ENCODE data around the gene STK24. TPM values are rescaled to one million over a fixed set of nuclear protein-coding genes. Genes with fewer than 3 reads are reported as not detected.

Gene STK24
- total RNA-seq, 2 donors from 2014 or later = 73.0 to 90.1 TPM

DNA sequence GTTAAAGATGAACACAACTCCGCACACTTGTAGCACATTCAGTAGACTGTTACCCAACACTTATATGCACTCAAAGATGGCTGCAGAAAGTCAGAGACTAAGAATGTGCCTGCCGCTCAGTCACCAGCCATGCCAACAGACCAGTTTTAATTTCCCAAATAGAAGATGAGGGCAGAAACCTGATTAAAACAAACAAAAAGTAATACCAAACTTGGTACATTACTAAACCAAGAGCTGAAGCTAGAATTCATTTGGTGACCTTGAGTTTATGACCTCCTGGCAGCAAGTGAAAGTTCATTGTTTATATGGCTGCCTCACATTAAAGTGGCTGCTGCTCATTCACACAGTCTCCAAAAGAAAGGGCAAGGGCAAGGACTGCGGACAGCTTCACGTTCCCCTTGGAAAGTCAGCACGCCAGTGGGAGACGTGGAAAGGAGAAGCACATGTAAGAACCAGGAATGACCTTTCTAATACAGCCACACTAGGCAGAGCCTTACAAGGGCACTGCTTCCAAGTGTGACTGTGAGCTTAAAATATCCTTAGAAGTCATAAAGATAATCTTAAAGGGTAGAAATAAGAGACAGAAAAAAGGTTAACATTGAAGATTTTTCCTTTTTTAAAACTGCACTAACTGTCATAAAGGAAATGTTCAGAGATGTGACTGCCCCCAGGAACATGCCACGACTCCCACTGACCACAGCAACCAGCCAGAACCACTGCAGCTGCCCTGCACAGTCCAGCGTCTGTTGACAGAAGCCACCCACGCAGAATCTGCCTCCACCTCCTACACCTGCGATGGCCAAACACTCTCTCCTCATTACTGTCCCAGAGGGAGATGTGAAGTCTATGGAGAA lies 73.5 kb downstream of the STK24 start:
- H3K9me3 Mint-ChIP-seq = peaks cover 2% of the 10 kb centered on the region
- peaks cover 7 to 25% of the 10 kb centered on the region in 2 donors for H3K27me3 Mint-ChIP-seq
- H3K4me3 Mint-ChIP-seq = no peak overlapping the region
- no peak overlapping the region for H3K27ac Mint-ChIP-seq
- no peak for DNase-seq (ENCODE audit: low spot score)
- H3K4me1 Mint-ChIP-seq (ENCODE audit: low read depth in 2 of 2) = peaks cover 46 to 48% of the 10 kb centered on the region in 2 donors
- no peaks in the 10 kb centered on the region for H3K36me3 Mint-ChIP-seq
- ATAC-seq = no peak

DNA sequence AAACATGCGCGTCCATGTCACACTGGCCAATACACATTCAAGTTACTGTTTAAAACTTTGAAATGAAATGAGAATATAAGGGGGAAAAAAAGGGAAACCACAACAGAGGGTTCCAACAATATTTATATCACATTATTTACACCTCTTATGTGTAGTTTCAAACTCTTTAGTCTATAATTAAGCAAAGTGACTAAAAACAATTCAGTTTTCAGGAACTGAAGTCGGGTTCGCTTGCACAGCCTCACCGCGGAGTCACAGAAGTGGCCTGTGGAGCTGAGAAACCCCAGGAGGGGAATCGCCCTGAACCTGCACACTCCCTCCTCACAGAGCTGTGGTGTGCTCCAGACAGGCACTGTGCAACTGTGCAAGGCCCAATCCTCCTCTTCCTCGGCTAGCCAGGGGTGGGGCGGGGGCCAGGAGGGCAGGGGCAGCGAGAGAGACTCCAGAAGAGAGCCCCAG lies 75.9 kb downstream of the STK24 start:
- H3K27ac Mint-ChIP-seq = no peak overlapping the region
- peaks cover 44 to 47% of the 10 kb centered on the region in 2 donors for H3K4me1 Mint-ChIP-seq (ENCODE audit: low read depth in 2 of 2)
- H3K9me3 Mint-ChIP-seq = peaks cover 2% of the 10 kb centered on the region
- no peak overlapping the region for H3K4me3 Mint-ChIP-seq
- ATAC-seq (no peak), DNase-seq (ENCODE audit: low spot score) (no peak)
- no peaks in the 10 kb centered on the region for H3K36me3 Mint-ChIP-seq
- peaks cover 7 to 24% of the 10 kb centered on the region in 2 donors for H3K27me3 Mint-ChIP-seq

DNA sequence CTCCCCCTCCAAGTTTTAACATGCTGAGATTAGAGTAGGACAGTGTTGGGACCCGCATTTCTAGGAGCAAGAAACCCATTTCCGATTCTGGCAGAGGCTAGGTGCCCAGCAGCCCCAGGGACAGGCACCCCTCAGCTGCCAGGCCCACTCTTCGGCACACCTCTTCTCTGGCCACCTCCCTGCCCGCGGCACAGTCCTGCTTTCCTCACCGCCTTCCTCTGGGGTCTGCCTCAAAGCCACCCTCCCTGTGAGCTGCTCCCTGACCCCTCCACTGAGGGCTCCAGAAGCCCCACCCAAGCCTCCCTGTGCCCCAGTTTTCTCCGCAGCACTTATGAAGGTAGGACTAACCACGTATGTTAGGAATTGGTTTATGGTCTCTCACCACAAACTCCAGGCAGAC lies 79.9 kb downstream of the STK24 start:
- DNase-seq (ENCODE audit: low spot score) (no peak), ATAC-seq (no peak)
- Mint-ChIP-seq H3K36me3 (no peaks in the 10 kb centered on the region), H3K9me3 (no peaks in the 10 kb centered on the region), H3K27ac (no peak overlapping the region), H3K27me3 (peaks cover 0 to 9% of the 10 kb centered on the region in 2 donors), H3K4me3 (no peak overlapping the region), H3K4me1 (ENCODE audit: low read depth in 2 of 2) (peaks cover 29 to 32% of the 10 kb centered on the region in 2 donors)

DNA sequence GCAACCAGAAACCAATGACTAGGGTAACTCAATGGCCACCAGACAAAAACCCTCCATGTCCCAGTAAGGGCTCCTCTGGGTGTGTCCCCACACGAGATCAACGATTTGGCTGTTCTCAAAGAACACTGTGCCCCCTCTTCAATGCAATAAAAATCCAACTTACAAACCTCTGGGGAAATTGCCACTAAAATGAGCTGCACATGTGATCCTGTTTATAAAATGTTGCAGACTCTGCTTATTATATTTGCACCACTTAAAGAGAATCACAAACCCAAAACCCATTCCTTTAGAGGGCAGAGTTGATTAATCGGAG lies 80.5 kb downstream of the STK24 start:
- Mint-ChIP-seq H3K4me3 (no peak overlapping the region), H3K9me3 (no peaks in the 10 kb centered on the region), H3K27me3 (peaks cover 0 to 6% of the 10 kb centered on the region in 2 donors), H3K36me3 (no peaks in the 10 kb centered on the region), H3K4me1 (ENCODE audit: low read depth in 2 of 2) (peaks cover 30 to 34% of the 10 kb centered on the region in 2 donors), H3K27ac (no peak overlapping the region)
- DNase-seq (ENCODE audit: low spot score) (no peak), ATAC-seq (no peak)

GRCh38 chr13:98495627-98496478 lies 81.1 kb downstream of the STK24 start:
- ATAC-seq (no peak), DNase-seq (ENCODE audit: low spot score) (no peak)
- no peak overlapping the region for H3K4me3 Mint-ChIP-seq
- H3K27me3 Mint-ChIP-seq = peaks cover 0 to 5% of the 10 kb centered on the region in 2 donors
- H3K4me1 Mint-ChIP-seq (ENCODE audit: low read depth in 2 of 2) = peaks cover 33 to 36% of the 10 kb centered on the region in 2 donors
- H3K9me3 Mint-ChIP-seq = no peaks in the 10 kb centered on the region
- H3K27ac Mint-ChIP-seq = no peak overlapping the region
- H3K36me3 Mint-ChIP-seq = no peaks in the 10 kb centered on the region

DNA sequence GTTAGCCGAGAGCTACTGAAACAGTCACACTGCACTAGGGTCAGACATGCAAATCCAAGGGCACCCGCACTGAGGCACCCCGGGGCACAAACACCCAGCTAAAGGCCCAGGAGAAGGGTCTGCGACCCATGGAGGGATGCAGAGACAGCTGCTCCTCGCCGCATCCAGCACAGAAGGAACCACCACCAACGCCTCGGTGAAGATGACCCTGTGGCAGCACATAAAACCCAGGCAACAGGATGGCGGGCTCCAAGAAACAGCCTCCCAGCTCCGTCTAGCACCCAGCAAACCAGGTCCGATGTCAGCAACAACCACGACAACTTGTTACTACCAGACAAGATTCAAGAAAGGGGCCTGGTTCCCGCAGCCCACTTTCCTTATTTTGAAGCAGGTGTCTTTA lies 82.1 kb downstream of the STK24 start:
- DNase-seq (ENCODE audit: low spot score) (no peak), ATAC-seq (no peak)
- H3K36me3 Mint-ChIP-seq = no peaks in the 10 kb centered on the region
- peaks cover 0 to 3% of the 10 kb centered on the region in 2 donors for H3K27me3 Mint-ChIP-seq
- H3K9me3 Mint-ChIP-seq = no peaks in the 10 kb centered on the region
- no peak overlapping the region for H3K27ac Mint-ChIP-seq
- H3K4me3 Mint-ChIP-seq = no peak overlapping the region
- H3K4me1 Mint-ChIP-seq (ENCODE audit: low read depth in 2 of 2) = peaks cover 38 to 42% of the 10 kb centered on the region in 2 donors

- Mint-ChIP-seq H3K4me1 (ENCODE audit: low read depth in 2 of 2) (peaks cover 41 to 47% of the 10 kb centered on the region in 2 donors), H3K27ac (no peak overlapping the region), H3K36me3 (no peaks in the 10 kb centered on the region), H3K4me3 (no peak overlapping the region), H3K27me3 (no peaks in the 10 kb centered on the region), H3K9me3 (no peaks in the 10 kb centered on the region)
- ATAC-seq = no peak
- DNase-seq (ENCODE audit: low spot score) = no peak
These were observed 83.7 kb downstream of the STK24 start for GRCh38 chr13:98493042-98493712.

GRCh38 chr13:98492335-98493041 lies 84.4 kb downstream of the STK24 start:
- DNase-seq (ENCODE audit: low spot score) (no peak), ATAC-seq (no peak)
- no peaks in the 10 kb centered on the region for H3K36me3 Mint-ChIP-seq
- peaks cover 38 to 43% of the 10 kb centered on the region in 2 donors for H3K4me1 Mint-ChIP-seq (ENCODE audit: low read depth in 2 of 2)
- H3K27ac Mint-ChIP-seq = no peak overlapping the region
- no peak overlapping the region for H3K4me3 Mint-ChIP-seq
- H3K27me3 Mint-ChIP-seq = no peaks in the 10 kb centered on the region
- no peaks in the 10 kb centered on the region for H3K9me3 Mint-ChIP-seq

- no peak overlapping the region for H3K4me3 Mint-ChIP-seq
- no peaks in the 10 kb centered on the region for H3K27me3 Mint-ChIP-seq
- no peak for ATAC-seq
- H3K9me3 Mint-ChIP-seq = no peaks in the 10 kb centered on the region
- peaks cover 43 to 45% of the 10 kb centered on the region in 2 donors for H3K4me1 Mint-ChIP-seq (ENCODE audit: low read depth in 2 of 2)
- H3K36me3 Mint-ChIP-seq = no peaks in the 10 kb centered on the region
- H3K27ac Mint-ChIP-seq = no peak overlapping the region
- no peak for DNase-seq (ENCODE audit: low spot score)
These were observed 86.0 kb downstream of the STK24 start for GRCh38 chr13:98490866-98491265.

- no peaks in the 10 kb centered on the region for H3K9me3 Mint-ChIP-seq
- no peak overlapping the region for H3K27ac Mint-ChIP-seq
- ATAC-seq = no peak
- H3K36me3 Mint-ChIP-seq = no peaks in the 10 kb centered on the region
- no peak for DNase-seq (ENCODE audit: low spot score)
- peaks cover 48 to 51% of the 10 kb centered on the region in 2 donors for H3K4me1 Mint-ChIP-seq (ENCODE audit: low read depth in 2 of 2)
- no peaks in the 10 kb centered on the region for H3K27me3 Mint-ChIP-seq
- H3K4me3 Mint-ChIP-seq = no peak overlapping the region
These were observed 86.6 kb downstream of the STK24 start for GRCh38 chr13:98490195-98490836.

DNA sequence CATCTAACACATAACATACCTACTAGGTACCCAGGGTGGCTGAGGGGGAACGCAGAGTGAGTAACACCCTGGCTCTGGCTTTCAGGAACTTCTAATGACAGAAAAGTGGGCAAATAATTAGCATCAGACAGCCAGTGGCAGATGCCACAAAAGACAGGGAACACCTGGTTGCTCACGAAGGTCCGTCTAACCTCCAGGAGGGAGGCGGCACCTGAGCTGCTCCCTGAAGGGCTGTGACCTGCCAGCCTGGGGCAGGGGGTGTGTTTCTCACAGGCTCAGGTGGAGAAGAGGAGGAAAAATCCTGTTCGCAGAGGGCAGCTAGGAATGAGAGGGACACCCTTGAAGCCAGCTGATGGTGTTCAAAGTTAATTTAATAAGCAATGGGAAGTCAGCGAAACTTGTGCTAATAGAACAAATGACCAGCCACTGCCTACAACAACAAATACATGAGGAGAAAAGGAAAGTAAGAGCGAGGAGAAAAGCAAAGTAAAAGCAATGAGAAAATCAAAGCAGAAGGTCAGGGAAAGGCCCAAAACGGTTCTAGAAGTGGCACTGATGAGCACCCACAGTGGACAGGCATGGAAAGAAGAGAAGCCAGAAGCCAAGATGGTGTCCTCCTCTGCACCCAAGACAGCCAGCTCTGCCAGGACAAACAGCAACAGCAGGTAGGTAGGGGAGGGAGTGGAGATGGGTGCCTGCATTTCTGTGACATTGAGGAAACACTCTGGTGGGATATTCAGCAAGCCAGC lies 87.3 kb downstream of the STK24 start:
- Mint-ChIP-seq H3K4me1 (ENCODE audit: low read depth in 2 of 2) (peaks cover 52 to 53% of the 10 kb centered on the region in 2 donors), H3K27ac (no peak overlapping the region), H3K36me3 (no peaks in the 10 kb centered on the region), H3K9me3 (no peaks in the 10 kb centered on the region), H3K27me3 (no peaks in the 10 kb centered on the region), H3K4me3 (no peak overlapping the region)
- DNase-seq (ENCODE audit: low spot score) (no peak), ATAC-seq (no peak)

GRCh38 chr13:98488736-98489135 lies 88.2 kb downstream of the STK24 start:
- no peaks in the 10 kb centered on the region for H3K36me3 Mint-ChIP-seq
- peaks cover 56 to 57% of the 10 kb centered on the region in 2 donors for H3K4me1 Mint-ChIP-seq (ENCODE audit: low read depth in 2 of 2)
- H3K9me3 Mint-ChIP-seq = no peaks in the 10 kb centered on the region
- H3K4me3 Mint-ChIP-seq = no peak overlapping the region
- no peak for ATAC-seq
- no peaks in the 10 kb centered on the region for H3K27me3 Mint-ChIP-seq
- no peak for DNase-seq (ENCODE audit: low spot score)
- no peak overlapping the region for H3K27ac Mint-ChIP-seq

Data from natural killer cell treated with Interleukin-12 subunit alpha and Interleukin-12 subunit beta and Interleukin-15 and Interleukin-18, amount 100 ng/mL, for 72 hours (primary cell).